H9 (cell line): Measurements from ENCODE around the gene DPF1. TPM values are rescaled to one million over a fixed set of nuclear protein-coding genes. Genes with fewer than 3 reads are reported as not detected.

Experiments used
- DNase-seq: peaks from one replicate; pipeline ENCODE4 v3.0.0-alpha.2; 2017
- H2AFZ ChIP-seq: one replicate; pipeline ENCODE4 v1.6.1; 2013; ENCODE audit warnings: mild to moderate bottlenecking, low read length, control low read depth, moderate library complexity
- H2AK5ac ChIP-seq: 2 replicates; pipeline ENCODE4 v1.6.1; 2013; ENCODE audit warnings: low read length, control low read depth, mixed read lengths; ENCODE audit not compliant: insufficient read length
- H2BK120ac ChIP-seq: one replicate; pipeline ENCODE4 v1.6.1; 2013; ENCODE audit warnings: low read depth, mild to moderate bottlenecking, low read length, control low read depth, inconsistent platforms; ENCODE audit not compliant: poor library complexity, severe bottlenecking
- H2BK12ac ChIP-seq: 2 replicates; pipeline ENCODE4 v1.6.1; 2013; ENCODE audit warnings: low read length, control low read depth, mixed read lengths, low read depth; ENCODE audit not compliant: insufficient read length
- H2BK15ac ChIP-seq: 2 replicates; pipeline ENCODE4 v1.6.1; 2013; ENCODE audit warnings: low read depth, low read length, control low read depth
- H2BK20ac ChIP-seq: one replicate; pipeline ENCODE4 v1.6.1; 2013; ENCODE audit warnings: low read depth, mild to moderate bottlenecking, low read length, control low read depth, inconsistent platforms; ENCODE audit not compliant: poor library complexity, severe bottlenecking
- H2BK5ac ChIP-seq: 2 replicates; pipeline ENCODE4 v1.6.1; 2013; ENCODE audit warnings: low read length, control low read depth, mixed read lengths; ENCODE audit not compliant: insufficient read length
- H3K14ac ChIP-seq: 2 replicates; pipeline ENCODE4 v1.6.1; 2013; ENCODE audit warnings: low read length, control low read depth; ENCODE audit not compliant: insufficient read depth
- H3K18ac ChIP-seq: 2 replicates; pipeline ENCODE4 v1.6.1; 2013; ENCODE audit warnings: low read depth, mild to moderate bottlenecking, mixed read lengths, low read length, control low read depth; ENCODE audit not compliant: insufficient read length
- H3K23ac ChIP-seq: 2 replicates; pipeline ENCODE4 v1.6.1; 2013; ENCODE audit warnings: low read length, control low read depth, mixed read lengths, low read depth; ENCODE audit not compliant: insufficient read length
- H3K23me2 ChIP-seq: 2 replicates; pipeline ENCODE4 v1.6.1; 2013; ENCODE audit warnings: low read depth, mild to moderate bottlenecking, mixed read lengths, low read length, control low read depth; ENCODE audit not compliant: insufficient read length, poor library complexity, severe bottlenecking
- H3K27ac ChIP-seq: 2 replicates; pipeline ENCODE4 v1.5.1; 2013; ENCODE audit warnings: low read length, control low read depth, mixed read lengths, low read depth; ENCODE audit not compliant: insufficient read length
- H3K27me3 ChIP-seq: 2 replicates; pipeline ENCODE4 v1.6.1; 2013; ENCODE audit warnings: low read length, control low read depth, inconsistent platforms; ENCODE audit not compliant: insufficient read depth
- H3K4ac ChIP-seq: 2 replicates; pipeline ENCODE4 v1.6.1; 2013; ENCODE audit warnings: low read depth, mild to moderate bottlenecking, control low read depth, inconsistent platforms, low read length, moderate library complexity
- H3K4me1 ChIP-seq: 2 replicates; pipeline ENCODE4 v1.6.1; 2013; ENCODE audit warnings: low read length, control low read depth, inconsistent platforms; ENCODE audit not compliant: insufficient read depth
- H3K4me2 ChIP-seq: 2 replicates; pipeline ENCODE4 v1.6.1; 2013; ENCODE audit warnings: low read length, control low read depth, mixed read lengths; ENCODE audit not compliant: insufficient read length, insufficient read depth
- H3K56ac ChIP-seq: 2 replicates; pipeline ENCODE4 v1.6.1; 2013; ENCODE audit warnings: low read depth, mild to moderate bottlenecking, mixed read lengths, low read length, control low read depth; ENCODE audit not compliant: insufficient read length
- H3K79me1 ChIP-seq: 2 replicates; pipeline ENCODE4 v1.6.1; 2013; ENCODE audit warnings: low read depth, mild to moderate bottlenecking, moderate library complexity, low read length, control low read depth, inconsistent platforms; ENCODE audit not compliant: insufficient read depth, poor library complexity, severe bottlenecking
- H3K79me2 ChIP-seq: 2 replicates; pipeline ENCODE4 v1.6.1; 2013; ENCODE audit warnings: low read length, control low read depth, inconsistent platforms; ENCODE audit not compliant: insufficient read depth
- H3K9ac ChIP-seq: 2 replicates; pipeline ENCODE4 v1.6.1; 2013; ENCODE audit warnings: low read length, control low read depth, mixed read lengths; ENCODE audit not compliant: insufficient read length; ENCODE audit errors: extremely low read depth
- H3K9me3 ChIP-seq: one replicate; pipeline ENCODE4 v1.6.1; 2013; ENCODE audit warnings: low read depth, low read length, inconsistent platforms; ENCODE audit not compliant: control insufficient read depth
- H3T11ph ChIP-seq: one replicate; pipeline ENCODE4 v1.6.1; 2013; ENCODE audit warnings: mild to moderate bottlenecking, low read length, control low read depth, inconsistent platforms
- H4K20me1 ChIP-seq: one replicate; pipeline ENCODE4 v1.6.1; 2013; ENCODE audit not compliant: control insufficient read depth, insufficient read length, insufficient read depth
- H4K5ac ChIP-seq: 2 replicates; pipeline ENCODE4 v1.6.1; 2013; ENCODE audit warnings: low read depth, mild to moderate bottlenecking, mixed read lengths, low read length, control low read depth; ENCODE audit not compliant: insufficient read length
- H4K8ac ChIP-seq: replicated peaks from 2 replicates; pipeline ENCODE4 v1.6.1; 2013; ENCODE audit warnings: low read length, control low read depth, mixed read lengths, low read depth; ENCODE audit not compliant: insufficient read length
- H4K91ac ChIP-seq: 2 replicates; pipeline ENCODE4 v1.6.1; 2013; ENCODE audit warnings: low read depth, mild to moderate bottlenecking, moderate library complexity, mixed read lengths, low read length, control low read depth; ENCODE audit not compliant: insufficient read length
- H3K27ac Mint-ChIP-seq, 3 experiments: 2 replicates in 2 of 3; 3 replicates in 1 of 3; pipeline ENCODE4 v1.8.0; 2020 to 2021; ENCODE audit warnings: mixed read lengths in 3 of 3, mild to moderate bottlenecking in 1 of 3, moderate library complexity in 1 of 3
- H3K27me3 Mint-ChIP-seq: 2 replicates; pipeline ENCODE4 v1.8.0; 2021; ENCODE audit warnings: low read depth, mild to moderate bottlenecking, moderate library complexity, mixed read lengths
- H3K36me3 Mint-ChIP-seq, 3 experiments: 2 replicates in 2 of 3; 3 replicates in 1 of 3; pipeline ENCODE4 v1.8.0; 2020 to 2021; ENCODE audit warnings: low read depth in 3 of 3, mixed read lengths in 3 of 3; ENCODE audit not compliant: insufficient read depth in 1 of 3
- H3K4me1 Mint-ChIP-seq, 2 experiments: 2 replicates each; pipeline ENCODE4 v1.8.0; 2020; ENCODE audit warnings: mixed read lengths in 2 of 2
- H3K4me3 Mint-ChIP-seq, 2 experiments: 2 replicates in 1 of 2; 3 replicates in 1 of 2; pipeline ENCODE4 v1.8.0; 2020 to 2021; ENCODE audit warnings: mild to moderate bottlenecking in 2 of 2, mixed read lengths in 2 of 2, moderate library complexity in 1 of 2
- H3K9me3 Mint-ChIP-seq, 2 experiments: 2 replicates in 1 of 2; 3 replicates in 1 of 2; pipeline ENCODE4 v1.8.0; 2020; ENCODE audit warnings: mild to moderate bottlenecking in 2 of 2, mixed read lengths in 2 of 2, moderate library complexity in 1 of 2
- CTCF ChIP-seq: fragments of 200-600 bp; sonication (generic); conservative IDR thresholded peaks from 3 replicates; pipeline ENCODE4 v1.8.0; 2021; ENCODE audit warnings: antibody characterized with exemption, mild to moderate bottlenecking
- WGBS: extraction: QIAGEN DNeasy Blood & Tissue Kit; methylation state at CpG from one replicate; pipeline ENCODE4 v1.1.7; 2013; ENCODE audit warnings: missing lambda C conversion rate, low lambda C conversion rate, mixed read lengths; ENCODE audit not compliant: insufficient read length; ENCODE audit errors: extremely low coverage; 5-methylcytosine and 5-hydroxymethylcytosine counted together
- total RNA-seq: library from RNA; stranded (reverse); gene quantifications from 2 replicates; pipeline ENCODE4 v1.2.1, GENCODE V29; 2021

DPF1 gene
- total RNA-seq, 1 experiment from 2014 or later, result 12.0 TPM

- Mint-ChIP-seq H3K27me3 (peaks cover 8% of the 10 kb centered on the region), H3K9me3 (no peaks in the 10 kb centered on the region; a peak in 1 of 5 replicates), H3K36me3 (no peaks in the 10 kb centered on the region; a peak in 1 of 7 replicates), H3K27ac (no peak overlapping the region), H3K4me1 (peaks cover 31 to 49% of the 10 kb centered on the region in 2 experiments), H3K4me3 (no peak overlapping the region)
- Histone ChIP-seq H3K79me2 (no peaks in the 10 kb centered on the region), H3K18ac (no peak overlapping the region), H3K4me2 (no peak overlapping the region), H4K8ac (no peak overlapping the region), H2AFZ (no peak overlapping the region), H2BK12ac (no peak overlapping the region), H3K9me3 (no peaks in the 10 kb centered on the region), H3K27me3 (no peaks in the 10 kb centered on the region), H3K23me2 (peaks cover 7% of the 10 kb centered on the region), H3K79me1 (no peaks in the 10 kb centered on the region), H3K9ac (no peak overlapping the region), H3K4me1 (peaks cover 3% of the 10 kb centered on the region; the same call in 1 of the 2 replicates), H3K14ac (no peak overlapping the region), H3K23ac (no peak overlapping the region), H2BK120ac (no peak overlapping the region), H3K56ac (no peak overlapping the region), H2BK15ac (no peak overlapping the region), H3T11ph (no peak overlapping the region), H2BK5ac (no peak overlapping the region), H3K27ac (no peak overlapping the region), H2BK20ac (no peak overlapping the region), H4K20me1 (no peaks in the 10 kb centered on the region), H2AK5ac (no peak overlapping the region), H4K91ac (no peak overlapping the region), H3K4ac (no peak overlapping the region), H4K5ac (no peak overlapping the region)
- DNase-seq, result no peak
- no CpG with 5 or more reads among the region's 9 CpGs for WGBS
- no peak for TF ChIP-seq CTCF
Measured at GRCh38 chr19:38247734-38248268, 23.8 kb upstream of the DPF1 start.
